ENCODE measurements around the gene DBNDD2.

The DBNDD2 gene

DNA sequence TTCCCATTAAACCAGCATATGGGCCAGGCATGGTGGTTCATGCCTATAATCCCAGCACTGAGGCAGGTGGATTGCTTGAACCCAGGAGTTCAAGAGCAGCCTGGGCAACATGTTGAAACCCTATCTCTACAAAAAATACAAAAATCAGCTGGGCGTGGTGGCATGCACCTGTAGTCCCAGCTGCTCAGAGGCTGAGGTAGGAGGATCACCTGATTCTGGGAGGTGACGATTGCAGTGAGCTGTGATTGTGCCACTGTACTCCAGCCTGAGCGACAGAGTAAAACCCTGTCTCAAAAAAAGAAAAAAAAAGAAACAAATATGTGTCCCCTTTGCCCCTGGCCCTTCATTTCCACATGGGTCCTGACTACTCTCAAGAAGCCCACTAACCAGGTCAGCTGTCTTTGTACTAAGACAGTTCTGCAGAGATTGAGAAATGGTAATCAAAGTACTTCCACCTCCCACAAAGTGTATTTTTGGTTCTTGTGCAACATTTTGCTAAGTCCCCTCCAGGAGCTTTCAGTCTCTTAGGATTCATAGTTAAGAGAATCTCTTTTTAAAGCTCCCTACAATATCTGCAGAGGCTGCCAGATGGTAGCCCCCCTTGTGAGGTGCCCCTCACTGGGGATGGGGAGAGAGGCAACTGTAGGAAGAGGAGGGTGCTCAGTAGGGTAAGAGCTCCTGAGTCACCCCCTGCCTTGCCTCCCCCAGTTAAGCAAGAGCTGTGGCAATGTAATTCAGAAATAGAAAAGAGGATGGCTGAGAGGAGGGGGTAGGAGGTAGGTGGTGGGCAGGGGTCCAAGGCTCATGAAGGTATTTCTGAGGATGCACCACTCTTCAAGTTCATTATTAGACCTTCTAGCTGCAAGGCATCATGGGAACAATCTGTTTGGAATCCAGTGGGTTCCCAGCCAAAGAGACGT lies 44.9 kb downstream of the DBNDD2 start:
- in situ Hi-C loops (cut with HindIII; ENCODE audit: low sequenced_read_pairs), result no loop called here
- no peak overlapping the region for H3K4me3 ChIP-seq (ENCODE audit: low read depth, low read length)
- no peak for TF ChIP-seq CTCF (IDR thresholded peaks at IDR 0.05; ENCODE audit: low read depth, low read length)
- DNase-seq (ENCODE audit: low read depth, low spot score), result no peak

- peak; percentile 21 for TF ChIP-seq CTCF (IDR thresholded peaks at IDR 0.05; ENCODE audit: low read depth, low read length)
- DNase-seq (ENCODE audit: low read depth, low spot score), result no peak
- in situ Hi-C loops (cut with HindIII; ENCODE audit: low sequenced_read_pairs), result no loop called here
Measured at GRCh38 chr20:45456632-45457031, 48.5 kb downstream of the DBNDD2 start.

GRCh38 chr20:45459606-45460005 lies 51.5 kb downstream of the DBNDD2 start:
- in situ Hi-C loops (cut with HindIII; ENCODE audit: low sequenced_read_pairs), result no loop called here
- peak; percentile 18 for TF ChIP-seq CTCF (IDR thresholded peaks at IDR 0.05; ENCODE audit: low read depth, low read length)
- DNase-seq (ENCODE audit: low read depth, low spot score), result no peak
- H3K4me3 ChIP-seq (ENCODE audit: low read depth, low read length), result no peak overlapping the region

More at GRCh38 chr20:45456632-45457031, 48.5 kb downstream of the DBNDD2 start:
- no peak overlapping the region for H3K4me3 ChIP-seq (ENCODE audit: low read depth, low read length)
